GM10266 (cell line): ENCODE data around the gene CTF1.
A peak's percentile ranks its signal among the peaks of the same experiment; 100 is the strongest.
"Not testable (repeated sequence)": the region's sequence is repeated elsewhere in the genome, so short reads cannot be mapped to it uniquely, and the experiment has no call there.

Experiments
- DNase-seq: peaks from one replicate; pipeline ENCODE4 v3.0.0; 2012; ENCODE audit errors: extremely low spot score
- CTCF ChIP-seq: IDR thresholded peaks from 2 replicates; pipeline ENCODE4 v1.5.1; 2012; ENCODE audit warnings: mild to moderate bottlenecking, low read depth; ENCODE audit not compliant: control insufficient read depth, insufficient read depth; ENCODE audit errors: missing control alignments

CTF1 gene

DNA sequence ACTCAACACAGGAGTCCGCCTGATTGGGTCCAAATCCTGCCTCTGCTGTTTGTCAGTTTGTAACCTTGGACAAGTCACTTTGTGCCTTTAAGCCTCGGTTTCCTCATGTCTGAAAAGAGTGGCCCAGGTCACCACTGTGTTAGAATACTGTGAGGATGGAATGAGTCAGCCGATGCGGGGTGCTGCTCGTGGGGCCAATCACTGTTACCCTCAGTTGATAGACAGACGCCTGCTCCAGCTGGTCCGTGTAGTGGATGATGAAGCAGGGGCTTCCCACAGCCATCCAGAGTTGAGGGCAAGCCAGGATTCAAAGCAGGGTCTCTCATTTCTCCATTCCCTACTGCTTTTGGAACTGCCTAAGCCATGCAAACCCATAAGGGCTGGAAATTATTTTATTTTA, 32.8 kb downstream of the CTF1 start:
- no peak for TF ChIP-seq CTCF
- no peak for DNase-seq

GRCh38 chr16:30930160-30930571, 33.8 kb downstream of the CTF1 start:
- DNase-seq, result no peak
- no peak for TF ChIP-seq CTCF

GRCh38 chr16:30931068-30931650, 34.7 kb downstream of the CTF1 start:
- DNase-seq, result no peak
- TF ChIP-seq CTCF, result no peak

DNA sequence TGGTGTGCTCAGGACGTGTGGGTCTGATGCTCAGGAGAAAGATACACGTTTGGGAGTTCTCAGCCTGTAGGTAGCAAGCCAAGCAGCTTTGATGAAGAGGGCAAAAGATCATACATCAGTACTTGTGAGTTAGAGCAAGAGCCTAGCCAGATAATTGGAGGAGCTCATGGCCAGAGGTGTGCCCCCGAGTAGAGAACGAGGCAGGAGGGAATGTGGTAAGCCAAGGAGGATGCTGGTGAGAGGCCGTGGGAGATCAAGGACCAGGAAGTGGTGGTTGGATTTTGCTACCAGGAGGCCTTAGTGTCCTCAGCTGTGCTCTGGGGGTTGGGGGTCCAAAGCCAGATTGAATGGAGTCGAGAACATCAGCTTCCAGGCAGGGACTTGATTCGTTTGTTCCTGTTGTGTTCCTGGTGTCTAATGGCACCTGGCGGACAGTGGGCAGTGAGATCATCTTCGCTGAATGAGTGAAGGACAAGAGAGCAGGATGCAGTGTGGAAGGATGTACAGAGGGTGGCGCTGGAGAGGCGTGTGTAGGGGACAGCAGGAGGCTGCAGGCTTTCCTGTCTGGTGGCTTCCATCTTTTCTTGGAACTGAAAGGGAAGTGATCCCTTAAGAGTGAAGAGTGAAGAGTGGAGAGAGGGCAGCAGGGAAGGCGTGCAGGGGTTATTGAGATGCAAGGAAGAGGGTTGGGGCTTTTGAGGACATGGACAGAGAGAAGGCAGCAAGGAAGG, 38.6 kb downstream of the CTF1 start:
- TF ChIP-seq CTCF, result peak; percentile 48
- DNase-seq, result peak; percentile 58

DNA sequence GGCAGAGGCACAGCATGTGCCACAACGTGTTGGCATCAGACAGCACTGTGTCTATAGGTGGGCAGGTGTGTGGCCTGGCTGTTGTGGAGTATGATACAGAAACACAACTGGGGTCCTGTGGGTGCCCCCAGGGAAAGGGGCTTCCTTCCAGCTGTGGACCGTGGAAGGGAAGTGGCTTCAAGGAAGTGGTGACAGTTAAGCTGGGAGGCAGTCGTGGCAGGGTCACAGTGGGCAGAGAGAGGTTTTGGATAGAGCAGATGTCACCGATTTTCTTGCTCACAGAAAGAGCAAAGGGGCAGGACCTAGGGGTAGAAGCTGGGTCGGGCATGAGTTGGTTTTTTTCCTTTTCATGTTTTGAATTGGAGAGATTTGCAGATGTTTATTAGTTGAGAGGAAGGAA, 41.3 kb downstream of the CTF1 start:
- DNase-seq, result no peak
- no peak for TF ChIP-seq CTCF

DNA sequence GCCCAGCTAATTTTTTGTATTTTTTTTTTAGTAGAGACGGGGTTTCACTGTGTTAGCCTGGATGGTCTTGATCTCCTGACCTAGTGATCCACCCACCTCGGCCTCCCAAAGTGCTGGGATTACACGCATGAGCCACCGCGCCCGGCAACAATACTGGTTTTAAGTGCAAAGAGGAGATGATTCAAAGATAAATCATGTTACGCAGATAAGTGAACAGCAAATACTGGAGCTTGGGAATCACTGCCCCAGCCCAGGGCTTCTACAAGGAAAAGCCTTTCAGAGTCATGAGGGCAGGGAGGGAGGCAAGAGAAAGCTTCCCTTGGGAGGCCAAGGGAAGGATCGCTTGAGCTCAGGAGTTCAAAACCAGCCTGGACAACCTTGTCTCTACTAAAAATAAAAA, 43.2 kb downstream of the CTF1 start:
- not testable (repeated sequence) for DNase-seq

GRCh38 chr16:30941600-30942425, 45.4 kb downstream of the CTF1 start:
- peak; percentile 92 for DNase-seq
- peak; percentile 93 for TF ChIP-seq CTCF
